Measurements from ENCODE around the gene KIAA0232. TPM values are rescaled to one million over a fixed set of nuclear protein-coding genes. Genes with fewer than 3 reads are reported as not detected.
A peak's percentile ranks its signal among the peaks of the same experiment; 100 is the strongest.

Gene KIAA0232
- total RNA-seq: 10 to 100 TPM; 63.4 to 89.6 (median 73.5) TPM
- polyA plus RNA-seq: 10 to 100 TPM; 12.8 to 23.6 TPM
- long read RNA-seq, donor 1, full-length matches to known transcripts: 3 of 36 reads
- long read RNA-seq, donor 1, partial matches to known transcripts: 27 of 36 reads
- long read RNA-seq, donor 1, other reads (novel, unspliced or antisense): 6 of 36 reads
- long read RNA-seq, donor 2, full-length matches to known transcripts: 5 of 35 reads
- long read RNA-seq, donor 2, partial matches to known transcripts: 19 of 35 reads
- long read RNA-seq, donor 2, other reads (novel, unspliced or antisense): 11 of 35 reads
- long read RNA-seq, donor 3, full-length matches to known transcripts: 6 of 63 reads
- long read RNA-seq, donor 3, partial matches to known transcripts: 39 of 63 reads
- long read RNA-seq, donor 3, other reads (novel, unspliced or antisense): 18 of 63 reads

GRCh38 chr4:6782147-6782845, at the start of gene KIAA0232:
KIAA0232 (plus strand) TSS chr4:6782727; CDS start chr4:6824454, 41,727 bp downstream.
- DNase-seq (peak; percentile 92 to 93), ATAC-seq (peak; percentile 77 to 89 (median 83))
- intact Hi-C loops (cut with DNase I): loop anchor here in 8 of 10 donors (2.0 to 10.0 kb wide), 7 partner anchors 65 to 300 kb away; partner anchors contain the start of genes BLOC1S4 (in 4 of the 8) and MRFAP1 (in 1 of the 8)
- Histone ChIP-seq H3K27ac (peak within 1 kb of the TSS; percentile 92 to 100 (median 100)), H3K36me3 (peaks cover 0 to 10% (median 0%) of the 10 kb centered on the region in 9 donors), H3K9me3 (no peaks in the 10 kb centered on the region), H3K4me1 (peaks cover 4 to 60% (median 54%) of the 10 kb centered on the region in 9 donors), H3K27me3 (no peaks in the 10 kb centered on the region), H3K4me3 (peak within 1 kb of the TSS; percentile 89 to 100 (median 98))
- WGBS, 2 donors: 0 to 1% methylated on average over 82 to 100 of the region's 100 CpGs
- peak in 1 of 9 donors; percentile 9 for TF ChIP-seq CTCF (IDR thresholded peaks at IDR 0.05)

DNA sequence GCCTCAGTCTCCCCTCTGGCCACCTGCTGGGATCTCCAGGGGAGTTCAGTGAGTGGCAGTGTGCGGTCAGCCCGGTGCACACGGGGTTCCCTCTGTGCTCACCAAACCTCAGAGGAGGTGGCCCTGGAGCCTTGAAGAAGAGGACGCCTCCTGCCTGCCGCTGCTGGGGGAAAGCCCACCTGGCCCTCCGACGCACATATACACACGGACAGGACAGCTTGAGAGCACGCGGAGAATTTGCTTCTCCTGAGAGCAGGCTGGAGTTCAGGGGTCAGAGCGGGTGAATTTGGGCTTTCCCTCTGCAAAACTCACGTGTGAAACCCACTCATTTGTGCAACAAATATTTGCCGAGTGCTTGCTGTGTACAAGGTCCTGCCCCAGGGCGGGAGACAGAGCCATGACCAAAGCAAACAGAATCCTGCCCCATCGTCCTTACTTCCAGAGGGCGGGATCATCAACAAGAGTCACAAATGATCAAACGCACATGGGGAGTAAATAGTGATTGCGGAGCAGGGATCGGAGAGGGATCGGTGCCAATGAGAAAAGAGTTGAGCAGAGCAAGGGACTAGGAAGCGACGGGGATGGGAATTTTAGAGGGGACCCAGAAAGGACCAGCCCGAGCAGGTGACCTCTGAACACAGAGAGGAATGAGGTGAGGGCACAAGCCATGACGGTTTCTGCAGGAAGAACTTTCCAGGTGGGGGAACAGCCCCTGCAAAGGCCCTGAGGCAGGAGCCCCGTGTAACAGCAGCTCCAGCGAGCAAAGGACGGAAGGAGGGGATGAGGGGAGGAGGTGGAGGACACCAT, 49.0 kb upstream of the KIAA0232 start:
- H3K4me3 ChIP-seq: no peak overlapping the region
- DNase-seq: no peak
- intact Hi-C loops (cut with DNase I): loop anchor here in 1 of 10 donors (5.0 kb wide), 1 partner anchor 39 kb away; no protein-coding TSS in a partner anchor
- 86 to 88% methylated on average over 27 of the region's 27 CpGs for WGBS, 2 donors
- no peaks in the 10 kb centered on the region for H3K27me3 ChIP-seq
- no peaks in the 10 kb centered on the region for H3K36me3 ChIP-seq
- H3K27ac ChIP-seq: peak overlapping the region in 5 of 10 donors; percentile 58 to 69 (median 67)
- H3K9me3 ChIP-seq: no peaks in the 10 kb centered on the region
- TF ChIP-seq CTCF (IDR thresholded peaks at IDR 0.05): no peak
- peaks cover 0 to 11% (median 4%) of the 10 kb centered on the region in 9 donors for H3K4me1 ChIP-seq
- peak in 1 of 8 donors; percentile 55 for ATAC-seq

GRCh38 chr4:6734165-6734786, 48.3 kb upstream of the KIAA0232 start:
- H3K4me3 ChIP-seq: no peak overlapping the region
- no peak overlapping the region for H3K27ac ChIP-seq
- no peak for TF ChIP-seq CTCF (IDR thresholded peaks at IDR 0.05)
- H3K9me3 ChIP-seq: no peaks in the 10 kb centered on the region
- DNase-seq (no peak), ATAC-seq (no peak)
- H3K4me1 ChIP-seq: peaks cover 0 to 11% (median 4%) of the 10 kb centered on the region in 9 donors
- intact Hi-C loops (cut with DNase I): loop anchor here in 1 of 10 donors (5.0 kb wide), 1 partner anchor 38 kb away; no protein-coding TSS in a partner anchor
- WGBS, 2 donors: 80 to 82% methylated on average over 16 of the region's 16 CpGs
- no peaks in the 10 kb centered on the region for H3K27me3 ChIP-seq
- no peaks in the 10 kb centered on the region for H3K36me3 ChIP-seq

Measured in heart right ventricle (tissue), 16 donors.